ENCODE data around the gene HRH2.
"Not testable (repeated sequence)": the region's sequence is repeated elsewhere in the genome, so short reads cannot be mapped to it uniquely, and the experiment has no call there.

The HRH2 gene

DNA sequence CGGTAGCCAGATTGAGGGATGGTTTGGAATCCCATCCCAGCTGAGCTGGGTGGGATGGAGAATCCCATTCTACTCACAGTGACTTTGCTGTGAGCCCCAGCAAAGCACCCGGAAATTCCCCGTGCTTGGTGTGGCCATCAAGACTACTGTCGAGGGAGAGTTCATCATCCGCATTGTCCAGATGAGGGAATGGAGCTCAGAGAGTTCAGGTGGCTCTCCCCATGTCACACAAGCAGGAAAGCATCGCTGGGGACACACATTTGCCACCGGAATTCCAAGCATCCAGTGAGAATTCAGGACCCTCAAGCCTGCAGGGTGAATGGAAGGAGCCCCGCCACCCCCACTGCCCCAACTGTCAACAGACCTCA lies 54.4 kb downstream of the HRH2 start:
- DNase-seq, result no peak

DNA sequence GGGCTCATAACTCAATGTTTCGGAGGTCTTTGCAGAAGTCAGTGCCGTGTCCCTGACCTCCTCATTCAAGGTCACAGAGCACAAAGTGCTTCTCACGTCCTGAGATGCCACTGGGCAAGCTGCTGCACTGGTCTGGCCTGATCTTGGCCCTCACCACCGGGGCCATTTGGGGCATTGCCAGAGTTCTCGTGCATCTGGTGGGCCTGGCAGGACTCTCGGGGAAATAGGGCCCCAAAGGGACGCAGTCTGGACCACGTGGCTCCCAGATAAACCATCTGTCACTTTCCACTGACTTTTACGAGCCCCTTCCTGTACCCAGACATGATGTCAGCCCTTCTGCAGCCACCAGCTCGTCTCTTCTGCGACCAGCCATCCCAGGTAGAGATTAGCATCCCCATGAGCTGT lies 54.8 kb downstream of the HRH2 start:
- no peak for DNase-seq

DNA sequence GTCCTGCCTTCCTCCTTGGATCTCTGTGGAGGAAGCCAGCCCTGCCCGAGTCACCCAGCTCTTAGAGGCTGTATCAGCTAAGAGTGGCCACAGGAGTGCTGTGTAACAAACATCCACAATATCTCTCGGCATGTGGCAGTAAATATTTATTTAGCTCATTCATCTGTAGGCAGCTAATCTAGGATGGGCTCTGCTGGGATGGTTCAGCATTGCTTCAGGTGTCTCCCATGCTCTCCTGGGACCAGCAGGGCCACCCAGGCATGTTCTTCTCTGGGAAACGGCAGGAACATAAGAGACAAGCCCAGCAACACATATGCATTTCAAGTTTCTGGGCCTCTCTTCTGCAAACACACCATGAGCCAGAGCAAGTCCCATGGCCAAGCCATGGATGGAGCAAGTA lies 56.1 kb downstream of the HRH2 start:
- DNase-seq, result no peak

DNA sequence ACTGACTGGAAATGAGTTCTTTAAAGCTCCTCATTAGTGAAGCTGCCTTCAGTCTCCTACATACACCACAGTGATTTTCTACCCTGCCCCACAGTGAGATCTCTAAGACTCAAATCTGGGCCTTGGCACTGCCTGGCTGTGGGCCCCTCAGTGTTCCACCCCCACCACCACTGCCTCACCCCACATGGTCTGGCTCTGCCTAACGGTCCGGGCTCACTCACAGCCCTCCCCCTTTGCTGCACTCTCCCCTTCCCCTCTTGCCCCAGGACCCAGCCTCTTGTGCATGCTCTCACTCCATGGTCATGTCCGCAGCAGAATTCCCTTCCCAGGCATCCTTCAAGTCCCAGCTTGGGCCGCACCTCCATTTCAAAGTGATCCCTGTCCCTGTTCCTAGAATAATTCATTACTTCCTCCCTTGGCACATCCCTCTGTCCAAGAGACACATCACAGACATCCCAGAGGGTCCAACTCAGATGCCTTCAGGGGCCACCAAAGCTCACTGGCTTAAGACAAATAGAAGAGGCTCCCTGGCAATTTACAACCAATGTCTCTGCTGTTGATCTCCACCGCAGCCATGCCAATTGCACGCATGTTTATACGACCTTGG lies 56.7 kb downstream of the HRH2 start:
- no peak for DNase-seq

DNA sequence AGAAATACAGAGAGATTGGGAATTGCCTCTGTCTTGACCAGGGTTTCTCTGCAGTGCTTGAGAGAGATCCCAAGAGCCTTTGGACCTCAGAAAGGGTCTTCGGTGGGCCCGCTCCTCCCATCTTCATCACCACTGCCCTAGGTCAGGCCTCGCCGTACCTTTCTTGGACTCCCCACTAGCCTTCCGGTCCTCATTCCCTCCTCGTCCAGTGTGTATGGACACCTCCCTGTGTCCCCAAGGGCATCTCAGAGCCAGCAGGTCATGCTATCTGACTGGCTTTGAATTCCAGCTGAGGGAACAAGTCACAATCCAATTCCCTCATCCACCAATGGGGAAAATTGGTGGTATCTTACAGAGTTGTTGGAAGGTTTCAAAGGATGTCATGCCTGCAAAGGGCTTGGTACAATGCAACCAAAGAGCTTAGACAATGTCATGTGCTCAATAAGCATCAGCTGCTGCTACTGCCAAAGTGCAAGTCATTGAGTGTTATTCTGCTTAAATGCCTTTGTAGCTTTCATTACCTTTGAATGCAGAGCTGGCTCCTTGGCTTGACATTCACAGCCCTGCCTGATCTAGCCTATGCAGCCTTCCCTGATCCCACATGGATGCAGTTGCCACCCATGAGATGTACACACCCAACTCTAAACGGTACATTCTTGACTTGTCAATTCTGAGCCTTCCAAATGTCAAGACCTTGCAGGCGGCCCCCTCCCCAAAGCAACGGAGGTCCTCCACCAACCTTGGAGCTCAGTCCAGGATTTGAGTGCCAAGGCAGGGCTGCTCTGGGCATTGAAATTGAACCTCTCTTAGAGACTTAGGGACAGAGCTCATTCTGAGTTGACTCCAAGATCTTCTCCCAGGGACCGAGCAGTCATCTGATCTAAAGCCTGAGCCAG lies 58.0 kb downstream of the HRH2 start:
- no peak for DNase-seq

DNA sequence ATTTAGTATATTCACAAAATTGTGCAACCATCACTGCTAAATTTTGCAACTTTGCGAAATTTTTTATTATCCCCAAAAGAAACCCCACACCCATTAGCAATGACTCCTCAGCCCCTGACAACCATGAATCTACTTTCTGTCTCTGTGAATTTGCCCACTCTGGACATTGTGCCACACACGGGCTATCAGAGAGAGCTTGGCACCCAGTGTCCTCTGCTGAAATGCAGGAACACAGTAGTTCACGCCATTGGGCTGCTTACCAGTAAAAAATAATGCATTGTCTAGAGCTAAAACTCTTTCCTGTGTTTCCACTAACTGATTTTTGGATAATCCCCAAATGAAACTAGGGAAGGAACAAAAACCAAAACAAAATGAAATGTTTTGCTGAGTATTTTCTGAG lies 60.0 kb downstream of the HRH2 start:
- DNase-seq, result no peak

DNA sequence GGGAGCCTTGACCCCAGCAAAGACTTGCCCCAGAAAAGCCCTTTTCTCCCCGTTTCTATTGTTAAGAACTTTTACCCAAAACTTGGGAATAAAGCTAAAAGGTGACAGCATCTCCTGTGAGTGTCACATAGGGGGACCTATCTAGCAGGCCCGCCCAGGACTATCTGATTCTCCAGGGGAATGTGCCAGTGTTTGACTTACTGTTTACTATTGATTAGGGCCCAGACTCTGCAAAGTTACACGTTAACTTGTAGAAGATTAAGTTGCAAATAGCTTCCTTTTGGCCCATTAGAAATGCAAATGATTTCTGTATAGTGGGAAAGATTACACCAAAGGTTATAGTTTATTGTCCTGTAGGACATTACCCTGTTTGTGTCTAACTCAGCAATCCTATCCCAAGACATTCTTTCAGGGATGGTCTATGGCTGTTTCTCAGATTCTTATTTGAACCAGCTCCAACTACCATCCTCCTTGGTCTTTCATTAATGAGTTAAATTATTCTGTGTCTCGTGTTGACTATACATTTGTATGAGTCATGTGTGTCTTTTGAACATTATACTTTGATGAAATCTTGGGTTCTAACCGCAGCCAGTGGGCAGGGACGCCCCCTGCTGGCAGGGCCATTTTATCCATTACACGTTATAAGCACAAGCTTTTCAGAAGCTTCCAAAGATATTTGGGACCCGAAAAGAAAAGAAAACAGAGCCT lies 60.7 kb downstream of the HRH2 start:
- peak in 17 of 56 donors; percentile 9 to 74 (median 26) for DNase-seq

DNA sequence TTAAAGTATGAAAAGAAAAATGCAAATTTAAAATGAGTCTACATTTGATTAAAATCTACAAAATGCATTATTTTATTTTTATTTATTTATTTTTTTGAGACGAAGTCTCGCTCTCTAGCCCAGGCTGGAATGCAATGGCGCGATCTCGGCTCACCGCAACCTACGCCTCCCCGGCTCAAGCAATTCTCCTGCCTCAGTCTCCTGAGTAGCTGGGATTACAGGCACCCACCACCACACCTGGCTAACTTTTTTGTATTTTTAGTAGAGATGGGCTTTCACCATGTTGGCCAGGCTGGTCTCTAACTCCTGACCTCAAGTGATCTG lies 61.2 kb downstream of the HRH2 start:
- DNase-seq, result not testable (repeated sequence)

DNA sequence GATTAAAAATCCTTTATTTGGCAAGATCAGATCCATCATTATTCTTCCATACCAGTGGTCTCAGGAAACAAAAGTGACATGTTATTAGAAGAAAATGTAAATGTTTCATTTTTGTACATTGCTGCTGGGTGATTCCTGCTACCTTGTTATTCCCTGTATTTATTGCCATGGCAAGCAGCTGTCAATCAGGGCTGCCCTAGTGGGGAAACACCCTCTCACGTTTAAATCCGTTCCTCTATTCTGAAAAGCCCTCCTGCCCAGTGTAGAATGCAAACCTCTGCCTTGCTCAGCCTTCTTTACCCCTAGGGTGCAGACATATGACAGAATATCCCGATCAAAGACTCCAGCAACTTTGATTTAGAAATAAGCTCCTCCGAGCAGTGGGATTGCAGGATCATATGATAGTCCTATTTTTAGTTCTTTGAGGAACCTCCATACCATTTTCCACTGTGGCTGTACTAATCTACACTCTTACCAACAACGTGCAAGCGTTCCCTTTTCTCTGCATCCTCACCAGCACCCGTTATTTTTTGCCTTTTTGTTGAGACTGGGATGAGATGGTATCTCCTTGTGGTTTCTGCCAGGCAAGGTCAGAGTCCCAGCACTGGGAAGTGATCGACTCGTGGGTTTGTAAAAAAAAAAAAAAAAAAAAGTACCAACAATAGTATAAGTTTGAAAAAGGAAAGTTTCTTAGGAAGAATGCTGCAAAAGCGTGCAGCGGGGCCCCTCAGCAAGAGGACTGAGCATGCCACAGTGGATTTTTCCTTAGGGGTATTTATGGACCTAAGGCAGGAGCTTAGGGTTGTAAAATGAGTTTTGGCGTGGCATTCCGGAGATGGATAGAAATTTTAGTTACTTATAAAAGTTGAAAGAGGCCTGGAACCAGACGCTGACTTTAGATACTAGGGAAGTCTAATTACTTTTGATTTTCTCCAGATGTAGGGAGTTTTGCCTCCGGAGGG lies 66.7 kb downstream of the HRH2 start:
- no peak for DNase-seq

DNA sequence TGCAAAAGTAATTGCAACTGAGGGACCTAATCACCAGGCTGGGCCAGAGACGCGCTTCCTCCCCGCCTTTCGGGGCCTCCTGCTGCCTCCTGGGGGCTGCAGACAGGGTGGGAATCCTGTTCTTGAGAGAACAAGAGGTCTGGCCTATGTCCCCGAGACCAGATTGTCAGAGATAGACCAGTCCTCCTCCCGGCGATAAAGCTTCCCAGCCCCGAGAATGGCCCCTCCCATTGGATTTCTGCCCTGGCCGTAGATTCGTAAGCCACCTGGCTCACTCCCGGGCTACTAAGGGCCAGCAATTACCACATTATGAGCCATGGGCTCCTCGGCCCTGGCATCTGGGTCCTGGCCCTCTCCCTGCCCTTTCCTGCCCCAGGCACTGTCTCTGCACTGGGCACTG lies 70.4 kb downstream of the HRH2 start:
- no peak for DNase-seq

DNA sequence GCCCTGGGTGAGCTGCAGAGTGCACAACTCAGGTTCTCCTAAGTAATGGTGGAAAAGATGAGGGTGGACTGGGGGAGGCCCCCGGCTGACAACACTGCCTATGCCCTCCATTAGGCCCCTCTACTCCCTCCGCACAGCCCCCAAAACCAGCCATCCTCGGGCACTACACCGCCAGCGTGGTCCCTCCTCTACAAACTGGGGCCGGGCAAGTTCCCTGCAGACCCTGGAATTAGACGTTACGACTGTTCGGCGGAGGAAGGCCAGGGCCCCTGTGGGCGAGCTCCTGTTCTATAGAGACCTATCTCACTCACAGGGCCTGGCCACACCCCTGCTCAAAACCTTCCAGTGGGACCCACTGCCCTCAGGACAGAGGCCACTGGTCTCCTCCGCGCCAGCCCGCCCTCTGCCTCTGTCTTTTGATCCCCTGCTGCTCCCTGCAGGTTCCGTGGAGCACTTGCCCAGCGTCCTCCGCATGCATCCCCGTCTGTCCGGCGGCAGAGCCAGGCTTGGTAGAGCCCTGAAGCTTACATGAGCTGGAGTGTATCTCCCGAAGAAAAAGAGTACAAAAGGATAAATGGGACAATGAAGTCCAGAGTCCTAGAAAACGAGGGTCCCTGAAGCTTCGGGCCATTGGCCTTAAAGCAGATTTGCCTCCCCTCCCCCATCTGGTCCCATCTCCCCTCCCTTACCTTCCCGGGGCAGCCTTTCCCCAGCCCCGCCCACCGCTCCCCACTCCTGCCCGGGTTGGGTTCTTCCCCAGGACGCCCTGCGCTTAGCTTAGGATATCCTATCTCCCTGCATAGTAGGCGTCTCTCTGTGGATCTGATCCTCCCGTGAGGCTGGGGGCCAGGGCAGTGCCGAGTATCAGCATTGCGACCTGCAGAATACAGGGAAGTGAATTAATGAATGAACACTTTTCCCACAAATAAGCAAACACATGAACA lies 71.3 kb downstream of the HRH2 start:
- no peak for DNase-seq

DNA sequence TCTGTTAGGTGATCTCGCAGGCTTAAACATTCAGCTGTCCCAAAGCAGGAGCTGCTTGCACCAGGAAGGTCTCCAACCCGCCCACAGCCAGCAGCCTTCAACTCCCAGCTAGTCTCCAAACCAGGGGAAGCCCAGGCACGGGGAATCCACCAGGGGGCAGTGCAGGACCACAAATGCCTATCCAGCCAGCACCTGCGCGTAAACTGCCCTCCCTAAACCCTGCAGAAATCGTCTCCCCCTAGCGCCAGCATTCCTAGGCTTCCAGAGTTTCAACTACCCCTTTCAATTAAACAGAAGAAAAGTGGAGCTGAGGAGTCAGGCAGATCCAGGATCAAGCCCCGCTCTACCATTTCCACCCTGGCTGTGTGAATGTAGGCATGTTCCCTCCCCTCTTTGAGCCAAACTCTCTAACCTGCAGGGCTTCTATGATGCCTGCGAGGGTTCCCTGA lies 72.0 kb downstream of the HRH2 start:
- peak; percentile 44 to 97 (median 84) for DNase-seq

DNA sequence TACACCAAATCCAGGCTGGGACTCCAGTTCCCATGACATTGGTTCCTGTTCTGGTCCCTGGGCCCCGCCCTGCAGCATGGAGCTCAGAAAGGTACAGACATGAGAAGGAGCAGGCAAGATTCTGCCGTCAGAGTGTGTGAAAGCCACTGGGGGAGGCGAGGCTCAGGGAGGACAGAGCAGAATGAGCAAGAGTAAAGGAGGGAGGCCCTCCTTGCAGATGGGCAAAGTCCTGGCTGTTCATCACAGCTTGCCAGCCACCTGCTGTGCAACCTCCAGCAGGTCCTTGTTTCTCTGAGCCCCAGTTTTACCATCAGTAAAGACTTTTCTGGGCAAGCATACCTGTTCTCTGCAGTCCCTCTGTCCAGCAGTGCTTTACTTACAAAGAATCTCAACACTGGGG lies 73.3 kb downstream of the HRH2 start:
- no peak for DNase-seq

DNA sequence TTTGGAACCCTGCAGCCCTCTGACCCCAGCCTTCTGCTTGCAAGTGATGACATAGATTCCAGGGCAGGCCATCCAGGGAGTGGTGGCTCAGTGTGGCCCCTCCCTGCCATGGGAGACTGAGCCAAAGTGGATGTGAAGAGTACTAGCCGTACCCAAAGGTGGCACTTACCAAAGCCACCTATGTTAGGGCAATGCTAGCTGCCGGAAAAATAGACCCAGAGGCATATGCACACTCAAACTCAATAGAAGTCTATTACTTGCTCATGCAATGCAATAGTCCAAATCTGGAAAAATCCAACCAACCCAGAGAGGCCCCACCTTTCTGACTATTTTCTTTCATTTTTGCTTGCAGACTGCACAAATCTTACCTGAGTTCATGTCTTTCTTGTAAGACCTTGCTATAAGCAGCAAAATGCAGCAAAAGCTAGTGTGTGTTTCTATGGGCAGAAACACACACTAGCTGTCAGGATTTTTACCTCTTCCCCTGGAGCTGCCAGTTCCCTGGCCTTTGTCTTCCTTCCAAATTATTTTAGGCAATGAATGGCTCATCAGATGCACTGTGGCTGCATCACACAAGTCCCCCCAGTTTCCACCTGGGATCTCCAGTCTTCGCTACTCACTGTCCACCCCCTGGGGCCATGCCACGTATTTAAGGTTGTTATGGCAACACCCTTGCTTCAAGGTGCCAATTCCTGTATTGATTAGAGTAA lies 74.0 kb downstream of the HRH2 start:
- no peak for DNase-seq

DNA sequence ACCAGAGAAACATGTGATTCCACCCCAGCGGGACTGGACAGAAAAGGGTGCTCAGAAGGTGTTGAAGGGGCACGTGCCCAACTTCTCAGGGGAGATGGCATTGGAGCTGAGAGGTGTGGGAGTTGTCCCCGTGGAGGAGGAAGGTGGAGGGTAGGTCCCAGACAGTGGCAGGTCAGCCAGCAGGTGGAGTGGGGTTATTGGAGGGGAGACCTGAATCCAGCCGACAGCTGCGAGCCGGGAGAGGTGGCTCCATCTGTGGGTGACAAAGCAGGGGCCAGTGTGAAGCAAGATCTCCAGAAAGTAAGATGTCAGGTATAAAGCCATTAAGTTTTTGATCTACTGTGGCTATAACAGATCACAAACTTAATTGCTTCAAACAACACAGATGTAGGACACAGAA lies 75.1 kb downstream of the HRH2 start:
- no peak for DNase-seq

DNA sequence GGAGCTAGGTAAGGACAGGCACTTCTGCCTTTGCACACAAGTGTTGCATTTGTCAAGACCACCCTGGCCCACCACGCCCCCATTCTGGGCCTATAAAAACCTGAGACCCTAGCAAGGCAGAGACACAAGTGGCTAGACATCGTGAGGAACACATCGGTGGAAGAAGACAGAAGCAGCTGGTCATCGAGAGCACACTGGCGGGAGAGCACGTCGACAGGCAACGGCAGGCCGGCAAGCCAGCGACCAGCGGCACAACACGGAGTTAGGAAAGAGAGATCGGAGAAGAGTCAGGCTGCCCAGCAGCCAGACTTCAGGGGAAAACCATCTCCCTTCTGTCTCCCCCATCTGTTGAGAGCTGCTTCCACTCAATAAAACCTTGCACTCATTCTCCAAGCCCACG lies 76.1 kb downstream of the HRH2 start:
- DNase-seq, result no peak

DNA sequence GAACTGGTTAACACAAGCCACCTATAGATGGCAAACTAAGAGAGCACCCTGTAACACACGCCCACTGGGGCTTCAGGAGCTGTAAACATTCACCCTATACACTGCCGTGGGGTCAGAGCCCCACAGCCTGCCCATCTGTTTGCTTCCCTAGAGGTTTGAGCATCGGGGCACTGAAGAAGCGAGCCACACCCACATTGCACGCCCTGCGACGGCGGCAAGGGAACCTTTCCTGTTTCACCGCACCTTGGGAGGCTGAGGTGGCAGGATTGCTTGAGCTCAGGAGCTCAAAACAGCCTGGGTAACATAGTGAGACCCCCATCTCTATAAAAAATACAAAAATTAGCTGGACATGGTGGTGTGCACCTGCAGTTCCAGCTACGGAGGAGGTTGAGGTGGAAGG lies 76.6 kb downstream of the HRH2 start:
- DNase-seq, result no peak

DNA sequence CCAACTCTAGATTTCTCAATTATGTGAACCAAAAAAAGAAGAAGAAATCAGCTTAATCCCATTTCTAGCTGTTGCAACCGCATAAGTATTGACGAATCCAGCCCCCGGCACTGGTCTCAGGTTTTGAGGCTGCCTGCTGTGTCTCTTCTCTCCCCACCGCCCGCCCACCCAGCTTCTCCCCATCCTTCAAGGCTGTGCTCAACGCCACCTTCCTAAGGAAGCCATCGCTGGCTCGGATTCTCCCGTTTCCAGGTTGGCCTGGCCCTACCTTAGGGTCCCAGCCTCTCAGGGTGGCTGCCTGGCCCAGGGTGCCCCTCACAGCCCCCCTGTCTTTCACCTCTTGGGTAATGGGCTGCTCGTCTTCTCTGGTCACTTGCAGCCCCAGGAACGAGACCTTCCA lies 77.8 kb downstream of the HRH2 start:
- no peak for DNase-seq

DNA sequence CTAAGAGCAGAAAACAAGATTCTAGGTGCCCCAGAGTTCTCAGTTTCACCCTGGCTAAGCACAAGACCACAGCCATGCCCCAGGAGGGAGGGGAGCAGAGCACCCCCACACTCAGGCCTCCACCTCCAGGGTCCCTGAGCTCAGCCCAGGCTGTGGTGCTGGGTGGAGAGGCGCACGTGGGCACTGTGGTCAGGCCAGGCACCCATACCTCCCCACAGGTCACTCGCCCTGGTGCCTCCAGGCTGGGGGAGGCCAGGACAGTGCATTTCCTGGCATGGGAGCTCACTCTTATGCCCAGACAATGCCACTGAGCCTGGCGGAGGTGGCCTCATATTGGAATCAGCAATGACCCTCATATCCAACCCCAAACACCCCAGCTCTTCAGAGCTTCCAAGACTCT lies 78.8 kb downstream of the HRH2 start:
- DNase-seq, result no peak

DNA sequence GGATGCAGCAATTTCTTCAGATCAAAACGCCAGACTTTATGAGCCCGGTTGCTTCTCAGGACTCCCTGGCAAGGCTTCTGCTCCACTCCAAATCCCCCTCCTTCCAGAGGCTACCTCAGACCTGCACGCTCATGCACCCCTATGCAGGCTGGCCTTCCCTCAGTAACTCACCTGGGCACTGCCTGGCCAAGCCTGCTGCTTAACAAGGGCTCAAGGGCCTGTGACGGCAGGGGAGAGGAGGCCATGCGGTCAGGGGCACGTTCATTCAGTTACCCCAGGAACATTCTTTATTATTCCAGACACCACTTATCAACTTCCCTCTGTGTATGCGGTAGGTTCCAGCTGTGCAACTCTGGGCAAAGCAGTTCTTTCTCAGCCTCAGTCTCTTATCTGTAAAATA lies 79.6 kb downstream of the HRH2 start:
- no peak for DNase-seq
